HCT116 (cell line): ENCODE results near the gene CCDC192. TPM values are rescaled to one million over a fixed set of nuclear protein-coding genes. Genes with fewer than 3 reads are reported as not detected.

Source experiments
- ATAC-seq: fragments of 200-7000 bp; cut with Tn5 transposase; 2 replicates; pipeline ENCODE4 v1.9.1; 2020; ENCODE audit warnings: mild to moderate bottlenecking, moderate library complexity
- BruUV-seq: library from RNA; stranded (reverse); fragments of 400-500 nt; replicated peaks from 2 replicates; lab custom pipeline; 2021; lab: Mats Ljungman, UMichigan
- CTCF ChIA-PET: fragments of 300-600 bp; sonication (Branson Sonifier 250); formaldehyde crosslinking; loops from one replicate; lab custom pipeline; 2021; ENCODE audit warnings: antibody characterized with exemption; lab: Charles Lee
- POLR2A ChIA-PET: fragments of 300-600, 350-600 bp; sonication (Branson Sonifier 250); formaldehyde crosslinking; loops from one replicate; lab custom pipeline; 2021; ENCODE audit warnings: antibody characterized with exemption; lab: Charles Lee
- RAD21 ChIA-PET, 2 experiments: fragments of 300-600 bp; sonication (Branson Sonifier 250); formaldehyde crosslinking; loops; one replicate each; lab custom pipeline; 2023; ENCODE audit warnings: low total read pairs in 2 of 2; ENCODE audit not compliant: uncharacterized antibody in 2 of 2, unreplicated experiment in 2 of 2, low non-redundant PET in 1 of 2; lab: Charles Lee
- DNase-seq: peaks from one replicate; pipeline ENCODE4 v3.0.0-alpha.2; 2010; ENCODE audit warnings: low read depth, low spot score
- H2AFZ ChIP-seq: fragments of 200-600 bp; shearing (Covaris generic), sonication (generic); 2 replicates; pipeline ENCODE4 v1.6.1; 2017; ENCODE audit warnings: low read depth, mixed run types, mixed read lengths, antibody characterized with exemption, low read length; ENCODE audit not compliant: poor library complexity, severe bottlenecking
- H3K27ac ChIP-seq: 2 replicates; pipeline ENCODE4 v1.5.1; 2012; ENCODE audit warnings: low read depth, low read length
- H3K27me3 ChIP-seq: fragments of 200-600 bp; sonication (generic); 2 replicates; pipeline ENCODE4 v1.6.1; 2016; ENCODE audit warnings: mixed run types, low read length, mixed read lengths; ENCODE audit not compliant: insufficient read depth
- H3K36me3 ChIP-seq, 2 experiments: fragments of 200-500 bp in 1 of 2; fragments of 200-600 bp in 1 of 2; sonication (Bioruptor generic) in 1 of 2; sonication (generic) in 1 of 2; 2 replicates each; pipeline versions ENCODE4 v1.5.1 to v1.6.1; 2014 to 2016; ENCODE audit warnings: low read length in 2 of 2, inconsistent platforms in 1 of 2, mixed read lengths in 1 of 2, mixed run types in 1 of 2; ENCODE audit not compliant: insufficient read depth in 2 of 2, control insufficient read depth in 1 of 2
- H3K4me1 ChIP-seq, 2 experiments: fragments of 200-600 bp in 1 of 2; sonication (generic) in 1 of 2; 2 replicates each; pipeline versions ENCODE4 v1.5.1 to v1.6.1; 2012 to 2017; ENCODE audit warnings: low read length in 2 of 2, inconsistent platforms in 1 of 2, mild to moderate bottlenecking in 1 of 2, mixed read lengths in 1 of 2, mixed run types in 1 of 2, moderate library complexity in 1 of 2; ENCODE audit not compliant: insufficient read depth in 2 of 2, control insufficient read depth in 1 of 2
- H3K4me2 ChIP-seq: fragments of 200-600 bp; sonication (generic); 2 replicates; pipeline ENCODE4 v1.6.1; 2017; ENCODE audit warnings: mixed run types, low read length, mixed read lengths
- H3K4me3 ChIP-seq, 2 experiments: fragments of 200-600 bp in 1 of 2; sonication (generic) in 1 of 2; replicated peaks in 1 of 2; 2 replicates each; pipeline ENCODE4 v1.5.1; 2011 to 2016; ENCODE audit warnings: low read length in 2 of 2, control low read depth in 1 of 2, low read depth in 1 of 2, mild to moderate bottlenecking in 1 of 2, mixed read lengths in 1 of 2, mixed run types in 1 of 2
- H3K79me2 ChIP-seq: fragments of 200-600 bp; sonication (generic); 2 replicates; pipeline ENCODE4 v1.6.1; 2017; ENCODE audit warnings: mild to moderate bottlenecking, mixed run types, low read length, moderate library complexity, mixed read lengths; ENCODE audit not compliant: insufficient read depth
- H3K9ac ChIP-seq: fragments of 200-600 bp; sonication (generic); 2 replicates; pipeline ENCODE4 v1.6.1; 2016; ENCODE audit warnings: low read length, mixed read lengths
- H3K9me2 ChIP-seq: fragments of 200-600 bp; sonication (generic), shearing (Covaris generic); 2 replicates; pipeline ENCODE4 v1.6.1; 2017; ENCODE audit warnings: mixed run types, mild to moderate bottlenecking, moderate library complexity; ENCODE audit not compliant: insufficient read depth
- H3K9me3 ChIP-seq, 2 experiments: fragments of 200-500 bp in 1 of 2; fragments of 200-600 bp in 1 of 2; sonication (Bioruptor generic) in 1 of 2; sonication (generic) in 1 of 2; 2 replicates each; pipeline ENCODE4 v1.6.1; 2014 to 2017; ENCODE audit warnings: low read length in 2 of 2, mixed read lengths in 2 of 2, inconsistent platforms in 1 of 2, low read depth in 1 of 2, mild to moderate bottlenecking in 1 of 2, mixed run types in 1 of 2, moderate library complexity in 1 of 2; ENCODE audit not compliant: control insufficient read depth in 1 of 2, insufficient read depth in 1 of 2
- H4K20me1 ChIP-seq: fragments of 200-600 bp; sonication (generic), shearing (Covaris generic); 2 replicates; pipeline ENCODE4 v1.6.1; 2017; ENCODE audit warnings: mixed run types, mild to moderate bottlenecking, moderate library complexity; ENCODE audit not compliant: insufficient read depth
- ATF3 ChIP-seq: IDR thresholded peaks from 2 replicates; pipeline ENCODE4 v1.6.1; 2012
- CBX3 ChIP-seq: IDR thresholded peaks from 2 replicates; pipeline ENCODE4 v1.6.1; 2012; ENCODE audit warnings: low read depth
- CEBPB ChIP-seq: IDR thresholded peaks from 2 replicates; pipeline ENCODE4 v1.6.1; 2012; ENCODE audit warnings: low read depth
- EGR1 ChIP-seq: IDR thresholded peaks from 2 replicates; pipeline ENCODE4 v1.6.1; 2012; ENCODE audit warnings: low read depth
- ELF1 ChIP-seq: IDR thresholded peaks from 2 replicates; pipeline ENCODE4 v1.6.1; 2012; ENCODE audit warnings: low read depth, borderline replicate concordance
- EZH2 ChIP-seq: fragments of 200-600 bp; sonication (generic); IDR thresholded peaks from 2 replicates; pipeline ENCODE4 v1.6.1; 2017; ENCODE audit warnings: antibody characterized with exemption, mixed run types
- EZH2phosphoT487 ChIP-seq: fragments of 200-600 bp; IDR thresholded peaks from 2 replicates; pipeline ENCODE4 v1.6.1; 2018; ENCODE audit warnings: antibody characterized with exemption, borderline replicate concordance
- JUND ChIP-seq: IDR thresholded peaks from 2 replicates; pipeline ENCODE4 v1.6.1; 2012
- MAX ChIP-seq: IDR thresholded peaks from 2 replicates; pipeline ENCODE4 v1.6.1; 2012
- POLR2A ChIP-seq: IDR thresholded peaks from 2 replicates; pipeline ENCODE4 v1.7.0; 2011; ENCODE audit warnings: borderline replicate concordance; ENCODE audit not compliant: insufficient read depth, insufficient read length; ENCODE audit errors: extremely low read depth
- POLR2AphosphoS5 ChIP-seq: IDR thresholded peaks from 2 replicates; pipeline ENCODE4 v1.6.1; 2011; ENCODE audit warnings: mild to moderate bottlenecking, low read depth, low read length, moderate library complexity
- RAD21 ChIP-seq: IDR thresholded peaks from 2 replicates; pipeline ENCODE4 v1.6.1; 2012; ENCODE audit warnings: low read depth, mild to moderate bottlenecking
- SP1 ChIP-seq: IDR thresholded peaks from 2 replicates; pipeline ENCODE4 v1.6.1; 2012; ENCODE audit warnings: low read depth
- SRF ChIP-seq: IDR thresholded peaks from 2 replicates; pipeline ENCODE4 v1.6.1; 2012; ENCODE audit warnings: low read depth
- ZFX ChIP-seq: fragments of 450-650 bp; IDR thresholded peaks from 2 replicates; pipeline ENCODE4 v1.6.1; 2017
- intact Hi-C: fragments of 100-400 bp; cut with micrococcal nuclease; formaldehyde crosslinking; loops from 2 replicates; pipeline ENCODE4 v1.10.0; 2022
- total RNA-seq: library from RNA; stranded (reverse); gene quantifications from one replicate; pipeline ENCODE4 v1.2.1, GENCODE V29; 2021; ENCODE audit not compliant: unreplicated experiment
- TF ChIP-seq, protein P1 (sequence below): IDR thresholded peaks from 2 replicates; pipeline ENCODE4 v1.6.1; 2012; ENCODE audit warnings: low read depth
- TF ChIP-seq, protein P2 (sequence below), 3 experiments: fragments of 200-600 bp in 1 of 3; sonication (generic) in 1 of 3; IDR thresholded peaks in 2 of 3; conservative IDR thresholded peaks in 1 of 3; 2 replicates each; pipeline ENCODE4 v1.5.1; 2012 to 2017; ENCODE audit warnings: low read depth in 2 of 3, low read length in 2 of 3, antibody characterized with exemption in 1 of 3, borderline replicate concordance in 1 of 3, control low read depth in 1 of 3, mild to moderate bottlenecking in 1 of 3, mixed read lengths in 1 of 3, mixed run types in 1 of 3, moderate library complexity in 1 of 3; ENCODE audit not compliant: insufficient read depth in 1 of 3

Gene CCDC192
- total RNA-seq, 1 experiment from 2014 or later = not detected

GRCh38 chr5:127950707-127951391 is 247.7 kb downstream of the CCDC192 start (continued):
- TF ChIP-seq, protein P1, sequence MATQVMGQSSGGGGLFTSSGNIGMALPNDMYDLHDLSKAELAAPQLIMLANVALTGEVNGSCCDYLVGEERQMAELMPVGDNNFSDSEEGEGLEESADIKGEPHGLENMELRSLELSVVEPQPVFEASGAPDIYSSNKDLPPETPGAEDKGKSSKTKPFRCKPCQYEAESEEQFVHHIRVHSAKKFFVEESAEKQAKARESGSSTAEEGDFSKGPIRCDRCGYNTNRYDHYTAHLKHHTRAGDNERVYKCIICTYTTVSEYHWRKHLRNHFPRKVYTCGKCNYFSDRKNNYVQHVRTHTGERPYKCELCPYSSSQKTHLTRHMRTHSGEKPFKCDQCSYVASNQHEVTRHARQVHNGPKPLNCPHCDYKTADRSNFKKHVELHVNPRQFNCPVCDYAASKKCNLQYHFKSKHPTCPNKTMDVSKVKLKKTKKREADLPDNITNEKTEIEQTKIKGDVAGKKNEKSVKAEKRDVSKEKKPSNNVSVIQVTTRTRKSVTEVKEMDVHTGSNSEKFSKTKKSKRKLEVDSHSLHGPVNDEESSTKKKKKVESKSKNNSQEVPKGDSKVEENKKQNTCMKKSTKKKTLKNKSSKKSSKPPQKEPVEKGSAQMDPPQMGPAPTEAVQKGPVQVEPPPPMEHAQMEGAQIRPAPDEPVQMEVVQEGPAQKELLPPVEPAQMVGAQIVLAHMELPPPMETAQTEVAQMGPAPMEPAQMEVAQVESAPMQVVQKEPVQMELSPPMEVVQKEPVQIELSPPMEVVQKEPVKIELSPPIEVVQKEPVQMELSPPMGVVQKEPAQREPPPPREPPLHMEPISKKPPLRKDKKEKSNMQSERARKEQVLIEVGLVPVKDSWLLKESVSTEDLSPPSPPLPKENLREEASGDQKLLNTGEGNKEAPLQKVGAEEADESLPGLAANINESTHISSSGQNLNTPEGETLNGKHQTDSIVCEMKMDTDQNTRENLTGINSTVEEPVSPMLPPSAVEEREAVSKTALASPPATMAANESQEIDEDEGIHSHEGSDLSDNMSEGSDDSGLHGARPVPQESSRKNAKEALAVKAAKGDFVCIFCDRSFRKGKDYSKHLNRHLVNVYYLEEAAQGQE = no peak
- TF ChIP-seq ZFX = no peak
- TF ChIP-seq, protein P2, sequence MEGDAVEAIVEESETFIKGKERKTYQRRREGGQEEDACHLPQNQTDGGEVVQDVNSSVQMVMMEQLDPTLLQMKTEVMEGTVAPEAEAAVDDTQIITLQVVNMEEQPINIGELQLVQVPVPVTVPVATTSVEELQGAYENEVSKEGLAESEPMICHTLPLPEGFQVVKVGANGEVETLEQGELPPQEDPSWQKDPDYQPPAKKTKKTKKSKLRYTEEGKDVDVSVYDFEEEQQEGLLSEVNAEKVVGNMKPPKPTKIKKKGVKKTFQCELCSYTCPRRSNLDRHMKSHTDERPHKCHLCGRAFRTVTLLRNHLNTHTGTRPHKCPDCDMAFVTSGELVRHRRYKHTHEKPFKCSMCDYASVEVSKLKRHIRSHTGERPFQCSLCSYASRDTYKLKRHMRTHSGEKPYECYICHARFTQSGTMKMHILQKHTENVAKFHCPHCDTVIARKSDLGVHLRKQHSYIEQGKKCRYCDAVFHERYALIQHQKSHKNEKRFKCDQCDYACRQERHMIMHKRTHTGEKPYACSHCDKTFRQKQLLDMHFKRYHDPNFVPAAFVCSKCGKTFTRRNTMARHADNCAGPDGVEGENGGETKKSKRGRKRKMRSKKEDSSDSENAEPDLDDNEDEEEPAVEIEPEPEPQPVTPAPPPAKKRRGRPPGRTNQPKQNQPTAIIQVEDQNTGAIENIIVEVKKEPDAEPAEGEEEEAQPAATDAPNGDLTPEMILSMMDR (IDR thresholded peaks at IDR 0.05 in 2 of 3, conservative IDR thresholded peaks at IDR 0.05 in 1 of 3; ENCODE audit: borderline replicate concordance in 1 of 3, insufficient read depth in 1 of 3, low read depth in 2 of 3, low read length in 2 of 3) = no peak
- no peak for TF ChIP-seq RAD21

- ChIA-PET RAD21 (no interaction called here), POLR2A (no interaction called here), CTCF (no interaction called here)
- Histone ChIP-seq H3K9ac (no peak overlapping the region), H3K27ac (no peak overlapping the region), H2AFZ (no peak overlapping the region), H3K4me1 (peaks cover 2 to 3% of the 10 kb centered on the region in 2 experiments; a peak in 3 of 4 replicates), H3K9me2 (no peaks in the 10 kb centered on the region), H3K79me2 (no peaks in the 10 kb centered on the region), H3K27me3 (no peaks in the 10 kb centered on the region), H3K9me3 (no peaks in the 10 kb centered on the region; a peak in 1 of 4 replicates), H4K20me1 (no peaks in the 10 kb centered on the region), H3K36me3 (no peaks in the 10 kb centered on the region), H3K4me3 (no peak overlapping the region), H3K4me2 (no peak overlapping the region)
- no peak for ATAC-seq
- BruUV-seq = no TSS peak
- intact Hi-C loops = no loop called here
- DNase-seq = no peak
- TF ChIP-seq MAX (no peak), SRF (no peak), CBX3 (no peak), EZH2phosphoT487 (no peak), SP1 (no peak), POLR2A (no peak), ELF1 (no peak), POLR2AphosphoS5 (no peak), CEBPB (no peak), ATF3 (no peak), EGR1 (no peak), EZH2 (no peak), JUND (no peak)
These were observed 248.6 kb downstream of the CCDC192 start for GRCh38 chr5:127951791-127952190.
